ES-I3 (cell line): Measurements from ENCODE around the gene CALR3.
"Not testable (repeated sequence)": the region's sequence is repeated elsewhere in the genome, so short reads cannot be mapped to it uniquely, and the experiment has no call there.

ENCODE experiments used
- H3K36me3 ChIP-seq: 2 replicates; pipeline ENCODE4 v1.6.1; 2013; ENCODE audit warnings: mild to moderate bottlenecking, low read length, control low read depth, moderate library complexity; ENCODE audit not compliant: insufficient read depth
- H3K4me1 ChIP-seq: 2 replicates; pipeline ENCODE4 v1.6.1; 2013; ENCODE audit warnings: mild to moderate bottlenecking, control low read depth, low read length; ENCODE audit not compliant: insufficient read depth
- H3K9ac ChIP-seq: 2 replicates; pipeline ENCODE4 v1.6.1; 2013; ENCODE audit warnings: low read depth, mild to moderate bottlenecking, low read length, moderate library complexity
- H3K9me3 ChIP-seq: 2 replicates; pipeline ENCODE4 v1.6.1; 2013; ENCODE audit warnings: mild to moderate bottlenecking, low read length, moderate library complexity; ENCODE audit not compliant: control insufficient read depth, insufficient read depth

CALR3 gene

DNA sequence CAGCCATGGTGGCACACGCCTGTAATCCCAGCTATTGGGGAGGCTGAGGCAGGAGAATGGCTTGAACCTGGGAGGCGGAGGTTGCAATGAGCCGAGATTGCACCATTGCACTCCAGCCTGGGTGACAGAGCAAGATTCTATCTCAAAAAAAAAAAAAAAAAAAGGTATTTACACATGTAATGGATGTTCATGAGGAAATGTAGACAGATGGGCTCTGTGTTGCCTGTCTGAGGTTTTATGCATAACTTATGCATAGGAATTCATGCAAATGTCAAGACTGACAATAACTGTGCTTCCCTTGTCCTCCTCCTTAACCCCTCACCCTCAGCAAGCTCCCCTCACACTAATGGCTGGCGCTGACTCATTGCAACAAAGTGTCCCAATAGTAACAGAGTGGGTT lies 9.5 kb downstream of the CALR3 start:
- not testable (repeated sequence) for H3K9me3 ChIP-seq, H3K9ac ChIP-seq, H3K4me1 ChIP-seq, H3K36me3 ChIP-seq

DNA sequence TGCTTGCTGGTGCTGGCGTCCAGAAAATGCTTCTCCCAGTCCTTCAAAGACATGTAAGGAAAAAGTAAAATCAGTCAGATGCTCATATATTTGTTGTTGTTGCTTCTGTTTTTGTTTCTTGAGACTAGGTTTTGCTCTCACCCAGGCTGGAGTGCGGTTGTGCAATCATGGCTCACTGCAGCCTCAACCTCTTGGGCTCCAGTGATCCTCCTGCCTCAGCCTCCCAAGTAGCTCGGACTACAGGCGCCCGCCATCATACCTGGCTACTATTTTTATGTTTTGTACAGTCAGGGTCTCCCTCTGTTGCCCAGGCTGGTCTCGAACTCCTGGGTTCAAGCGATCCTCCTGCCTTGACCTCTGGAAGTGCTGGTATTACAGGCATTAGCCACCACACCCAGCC lies 13.2 kb downstream of the CALR3 start:
- H3K36me3 ChIP-seq = no peaks in the 10 kb centered on the region
- H3K9me3 ChIP-seq = no peaks in the 10 kb centered on the region
- no peak overlapping the region for H3K9ac ChIP-seq
- H3K4me1 ChIP-seq = 0 out of 2 replicates have a peak, but pooled peaks cover 4% of the 10 kb centered on the region

DNA sequence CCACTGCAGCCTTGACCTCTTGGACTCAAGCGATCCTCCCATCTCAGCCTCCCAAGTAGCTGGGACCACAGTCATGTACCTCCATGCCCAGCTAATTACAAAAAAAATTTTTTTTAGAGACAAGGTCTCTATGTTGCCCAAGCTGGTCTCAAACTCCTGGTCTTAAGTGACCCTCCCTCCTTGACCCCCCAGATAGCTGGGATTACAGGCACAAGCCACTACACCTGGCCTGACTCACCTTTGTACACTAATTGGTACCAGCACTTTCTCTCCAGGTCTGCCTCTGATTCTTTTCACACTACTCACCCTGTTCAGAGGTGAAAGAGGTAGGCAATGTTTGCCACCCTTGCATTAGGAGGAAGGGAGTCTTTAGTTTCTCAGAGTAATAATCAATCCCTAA lies 18.7 kb downstream of the CALR3 start:
- no peaks in the 10 kb centered on the region for H3K4me1 ChIP-seq
- H3K9ac ChIP-seq = no peak overlapping the region
- H3K36me3 ChIP-seq = no peaks in the 10 kb centered on the region
- H3K9me3 ChIP-seq = no peaks in the 10 kb centered on the region; the same call in 1 of the 2 replicates

DNA sequence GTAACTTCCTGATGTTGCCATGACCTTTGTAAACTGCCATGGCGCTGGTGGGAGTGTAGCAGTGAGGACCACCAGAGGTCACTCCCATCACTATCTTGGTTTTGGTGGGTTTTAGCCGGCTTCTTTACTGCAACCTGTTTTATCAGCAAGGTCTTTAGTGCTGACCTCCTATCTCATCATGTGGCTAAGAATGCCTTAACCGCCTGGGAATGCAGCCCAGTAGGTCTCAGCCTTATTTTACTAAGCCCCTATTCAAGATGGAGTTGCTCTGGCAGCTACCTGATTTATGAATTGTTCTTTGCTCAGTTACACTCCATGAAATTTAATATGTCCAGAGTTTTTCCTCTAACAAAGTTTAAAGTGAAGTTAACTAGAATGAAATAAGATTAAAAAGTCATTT lies 19.6 kb downstream of the CALR3 start:
- no peaks in the 10 kb centered on the region for H3K36me3 ChIP-seq
- H3K4me1 ChIP-seq = no peaks in the 10 kb centered on the region
- no peaks in the 10 kb centered on the region; the same call in 1 of the 2 replicates for H3K9me3 ChIP-seq
- H3K9ac ChIP-seq = no peak overlapping the region

DNA sequence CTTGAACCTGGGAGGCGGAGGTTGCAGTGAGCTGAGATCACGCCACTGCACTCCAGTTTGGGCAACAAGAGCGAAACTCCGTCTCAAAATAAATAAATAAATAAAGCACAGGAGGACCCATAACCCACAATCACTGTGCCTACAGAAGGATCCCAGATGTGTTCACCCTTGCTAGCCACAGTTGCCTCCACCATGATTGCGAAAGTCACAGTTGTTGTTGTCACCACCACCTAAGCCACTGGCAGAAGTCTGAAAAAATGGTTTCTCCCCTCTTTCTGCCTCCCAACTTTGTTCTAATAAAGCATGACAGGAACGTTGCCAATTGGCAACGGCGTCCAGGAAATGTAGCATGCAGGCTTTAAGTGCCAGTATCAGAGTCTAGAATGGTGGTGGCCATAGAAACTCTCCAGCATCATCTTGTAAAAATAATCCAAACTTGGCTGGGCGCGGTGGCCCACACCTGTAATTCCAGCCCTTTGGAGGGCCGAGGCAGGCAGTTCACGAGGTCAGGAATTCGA lies 22.0 kb downstream of the CALR3 start:
- Histone ChIP-seq H3K4me1 (peaks cover 6% of the 10 kb centered on the region; the same call in 1 of the 2 replicates), H3K9ac (no peak overlapping the region), H3K9me3 (no peaks in the 10 kb centered on the region; the same call in 1 of the 2 replicates), H3K36me3 (no peaks in the 10 kb centered on the region)

DNA sequence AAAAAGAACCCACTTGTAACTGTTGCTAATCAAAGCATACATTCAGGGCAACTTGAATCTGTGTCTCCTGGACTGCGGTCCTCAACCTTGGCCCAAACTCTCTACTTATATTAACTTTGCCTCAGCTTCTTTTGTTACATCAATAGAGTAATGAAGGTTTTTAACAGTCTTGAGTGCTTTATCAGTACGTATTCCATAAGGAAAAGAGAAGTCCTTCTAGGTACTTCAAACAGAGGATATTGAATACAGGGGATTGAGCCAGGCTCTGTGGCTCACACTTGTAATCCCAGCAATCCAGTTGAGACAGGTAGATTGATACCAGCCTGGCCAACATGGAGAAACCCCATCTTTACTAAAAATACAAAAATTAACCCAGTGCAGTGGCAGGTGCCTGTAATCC lies 23.0 kb downstream of the CALR3 start:
- H3K36me3 ChIP-seq = no peaks in the 10 kb centered on the region
- peaks cover 6% of the 10 kb centered on the region; the same call in 1 of the 2 replicates for H3K4me1 ChIP-seq
- no peaks in the 10 kb centered on the region; the same call in 1 of the 2 replicates for H3K9me3 ChIP-seq
- no peak overlapping the region for H3K9ac ChIP-seq

DNA sequence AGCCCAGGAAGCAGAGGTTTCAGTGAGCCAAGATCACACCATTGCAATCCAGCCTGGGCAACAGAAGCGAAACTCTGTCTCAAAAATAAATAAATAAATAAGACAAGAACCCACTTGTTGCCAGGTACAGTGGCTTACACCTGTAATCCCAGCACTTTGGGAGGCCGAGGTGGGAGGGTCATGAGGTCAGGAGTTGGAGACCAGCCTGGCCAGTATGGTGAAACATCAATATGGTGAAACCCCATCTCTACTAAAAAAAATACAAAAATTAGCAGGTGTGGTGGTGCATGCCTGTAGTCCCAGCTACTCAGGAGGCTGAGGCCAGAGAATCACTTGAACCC lies 23.4 kb downstream of the CALR3 start:
- not testable (repeated sequence) for H3K36me3 ChIP-seq, H3K4me1 ChIP-seq, H3K9me3 ChIP-seq
- peak overlapping the region; percentile 90; the same call in 1 of the 2 replicates for H3K9ac ChIP-seq

DNA sequence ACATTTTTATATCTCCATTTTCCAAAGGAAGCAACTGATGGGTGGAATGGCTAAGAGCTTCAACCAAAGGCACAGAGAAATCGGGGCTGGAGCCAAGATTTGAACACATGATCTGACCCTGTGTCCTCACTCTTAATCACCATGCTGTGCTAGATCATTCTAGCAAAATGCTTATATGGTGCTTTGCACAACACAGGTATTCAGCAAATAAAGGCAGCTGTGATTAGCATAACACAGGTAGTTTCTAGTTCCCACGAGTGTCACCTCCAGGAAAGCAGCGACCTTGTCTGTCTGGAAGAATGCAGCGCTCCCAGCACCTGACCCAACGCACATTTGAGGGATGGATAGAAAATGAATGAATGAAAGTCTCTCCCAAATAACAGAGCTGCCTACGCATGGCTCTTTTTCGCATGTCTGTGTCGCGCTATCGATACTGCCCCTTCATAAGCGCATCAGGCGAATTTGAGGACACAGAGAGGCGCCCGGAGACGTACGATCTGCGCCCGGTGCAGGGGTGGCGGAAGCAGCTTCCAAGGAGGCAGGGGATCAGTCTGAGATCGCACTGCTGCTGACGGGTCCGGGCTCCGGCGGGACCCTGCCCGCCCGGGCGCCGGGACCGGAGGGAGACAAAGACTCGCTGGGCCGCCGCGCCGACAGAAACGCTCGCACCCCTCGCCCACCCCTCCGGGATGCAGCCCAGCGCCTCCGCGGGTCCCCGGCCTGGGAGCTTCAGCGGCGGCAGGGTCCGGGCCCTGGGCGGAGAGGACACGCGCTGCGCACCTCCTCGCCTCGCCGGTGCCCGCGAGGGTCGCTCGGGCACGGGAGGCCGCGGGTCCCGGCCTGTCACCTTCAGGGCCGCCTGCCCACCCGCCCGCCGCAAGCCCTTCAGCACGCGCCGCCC lies 24.8 kb downstream of the CALR3 start:
- Histone ChIP-seq H3K4me1 (peaks cover 6% of the 10 kb centered on the region; the same call in 1 of the 2 replicates), H3K9ac (peak overlapping the region; percentile 90), H3K36me3 (no peaks in the 10 kb centered on the region), H3K9me3 (no peaks in the 10 kb centered on the region; the same call in 1 of the 2 replicates)

DNA sequence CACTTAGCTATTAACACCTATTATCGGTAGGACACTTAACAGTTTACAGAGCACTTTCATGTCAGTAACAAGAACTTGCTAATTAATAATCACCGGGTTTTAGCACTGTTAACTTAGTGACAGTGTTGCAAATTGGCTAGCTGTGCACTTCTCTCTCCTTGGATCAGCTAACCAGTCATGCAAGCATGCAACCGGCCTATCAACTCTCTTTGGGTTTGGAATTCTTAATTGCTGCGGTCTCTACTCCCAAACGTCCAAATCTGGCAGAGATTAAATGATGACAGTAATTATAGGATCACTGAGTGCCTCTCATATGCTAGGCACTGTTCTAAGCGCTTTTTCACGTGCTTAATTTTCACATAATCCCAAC lies 25.4 kb downstream of the CALR3 start:
- Histone ChIP-seq H3K36me3 (no peaks in the 10 kb centered on the region), H3K9me3 (no peaks in the 10 kb centered on the region; the same call in 1 of the 2 replicates), H3K4me1 (peaks cover 6% of the 10 kb centered on the region; the same call in 1 of the 2 replicates), H3K9ac (peak overlapping the region; percentile 90; the same call in 1 of the 2 replicates)

DNA sequence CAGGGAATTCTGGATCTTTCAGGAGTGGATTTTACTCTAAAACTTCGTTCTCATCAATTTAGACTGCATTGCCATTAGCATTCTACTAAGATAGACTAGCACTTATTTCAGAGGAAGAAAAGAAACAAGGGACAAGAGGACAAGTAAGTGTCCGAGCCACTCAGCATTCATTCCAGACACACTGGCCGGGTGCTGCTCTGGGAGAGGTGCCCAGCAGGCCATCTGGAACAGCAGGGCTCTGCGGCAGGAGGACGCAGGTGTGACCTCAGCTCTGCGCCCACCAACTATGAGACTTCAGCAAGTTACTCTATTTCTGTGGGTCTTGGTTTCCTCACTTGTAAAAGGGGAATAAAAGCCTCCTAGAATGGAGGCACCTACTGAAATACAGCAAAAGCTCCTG lies 28.4 kb downstream of the CALR3 start:
- Histone ChIP-seq H3K4me1 (peaks cover 13% of the 10 kb centered on the region), H3K9me3 (no peaks in the 10 kb centered on the region), H3K36me3 (no peaks in the 10 kb centered on the region), H3K9ac (no peak overlapping the region)

DNA sequence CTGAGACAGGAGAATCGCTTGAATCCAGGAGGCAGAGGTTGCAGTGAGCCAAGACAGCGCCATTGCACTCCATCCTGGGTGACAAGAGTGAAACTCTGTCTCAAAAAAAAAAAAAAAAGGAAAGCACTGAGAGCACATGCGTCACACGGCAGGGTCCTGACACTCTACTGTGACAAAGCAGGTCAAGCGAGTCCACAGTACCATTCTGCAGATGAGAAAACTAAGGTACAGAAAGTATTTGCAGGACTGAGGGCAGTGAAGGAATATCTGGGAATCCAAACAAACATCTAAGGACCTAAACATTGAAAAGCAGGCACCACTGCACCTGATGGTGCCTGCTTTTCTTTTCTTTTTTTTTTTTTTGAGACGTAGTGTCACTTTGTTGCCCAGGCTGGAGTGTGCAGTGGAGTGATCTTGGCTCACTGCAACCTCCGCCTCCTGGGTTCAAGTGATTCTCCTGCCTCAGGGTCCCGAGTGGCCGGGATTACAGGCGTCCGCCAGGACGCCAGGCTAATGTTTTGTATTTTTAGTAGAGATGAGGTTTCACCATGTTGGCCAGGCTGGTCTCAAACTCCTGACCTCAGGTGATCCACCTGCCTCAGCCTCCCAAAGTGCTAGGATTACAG lies 29.1 kb downstream of the CALR3 start:
- H3K9ac ChIP-seq, H3K36me3 ChIP-seq, H3K9me3 ChIP-seq: not testable (repeated sequence)
- H3K4me1 ChIP-seq = peaks cover 13% of the 10 kb centered on the region

DNA sequence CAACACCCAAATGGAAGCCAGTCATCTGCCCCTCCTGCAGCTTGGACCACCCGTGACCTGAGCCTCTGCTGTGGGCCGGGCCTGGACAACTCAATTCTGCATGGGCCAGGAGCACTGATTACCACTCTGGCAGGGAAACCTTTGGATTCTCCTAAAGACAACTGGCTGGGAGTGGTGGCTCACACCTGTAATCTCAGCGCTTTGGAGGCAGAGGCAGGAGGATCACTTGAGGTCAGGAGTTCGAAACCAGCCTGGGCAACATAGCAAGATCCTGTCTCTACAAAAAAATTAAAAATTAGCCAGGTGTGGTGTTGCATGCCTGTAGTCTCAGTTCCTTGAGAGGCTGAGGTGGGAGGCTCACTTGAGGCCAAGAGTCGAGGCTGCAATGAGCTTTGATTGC lies 30.7 kb downstream of the CALR3 start:
- no peak overlapping the region for H3K9ac ChIP-seq
- H3K36me3 ChIP-seq = no peaks in the 10 kb centered on the region
- H3K4me1 ChIP-seq = peaks cover 7% of the 10 kb centered on the region; the same call in 1 of the 2 replicates
- no peaks in the 10 kb centered on the region for H3K9me3 ChIP-seq

DNA sequence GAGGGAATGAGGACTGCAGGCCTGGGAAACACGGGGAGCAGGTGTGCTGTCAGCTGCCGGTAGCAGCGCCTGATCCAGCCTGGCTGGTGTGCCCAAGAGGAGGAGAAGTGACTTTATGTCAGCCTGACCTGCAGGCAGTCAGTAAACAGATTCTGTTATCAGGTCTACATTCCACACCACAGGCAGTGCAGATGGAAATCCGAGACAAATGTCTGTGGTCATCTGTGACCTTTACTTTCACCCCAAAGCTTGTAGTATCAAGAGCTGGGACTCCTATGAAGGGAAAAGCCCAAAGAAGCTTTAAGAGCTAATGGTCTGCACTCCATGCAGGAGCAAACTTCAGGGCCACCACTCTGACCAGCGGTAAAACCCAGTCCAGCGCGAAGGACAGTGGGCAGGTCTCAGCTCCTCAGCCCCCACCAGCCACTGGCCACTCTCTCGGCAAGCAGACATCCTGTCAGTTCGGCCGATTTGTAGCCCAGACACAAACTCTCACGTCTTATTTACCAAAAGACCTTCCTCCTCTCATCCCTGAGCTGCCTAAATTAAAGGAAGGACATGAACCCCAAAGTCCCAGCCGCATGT lies 31.9 kb downstream of the CALR3 start:
- Histone ChIP-seq H3K4me1 (peaks cover 16% of the 10 kb centered on the region), H3K9ac (no peak overlapping the region), H3K36me3 (no peaks in the 10 kb centered on the region), H3K9me3 (no peaks in the 10 kb centered on the region)

DNA sequence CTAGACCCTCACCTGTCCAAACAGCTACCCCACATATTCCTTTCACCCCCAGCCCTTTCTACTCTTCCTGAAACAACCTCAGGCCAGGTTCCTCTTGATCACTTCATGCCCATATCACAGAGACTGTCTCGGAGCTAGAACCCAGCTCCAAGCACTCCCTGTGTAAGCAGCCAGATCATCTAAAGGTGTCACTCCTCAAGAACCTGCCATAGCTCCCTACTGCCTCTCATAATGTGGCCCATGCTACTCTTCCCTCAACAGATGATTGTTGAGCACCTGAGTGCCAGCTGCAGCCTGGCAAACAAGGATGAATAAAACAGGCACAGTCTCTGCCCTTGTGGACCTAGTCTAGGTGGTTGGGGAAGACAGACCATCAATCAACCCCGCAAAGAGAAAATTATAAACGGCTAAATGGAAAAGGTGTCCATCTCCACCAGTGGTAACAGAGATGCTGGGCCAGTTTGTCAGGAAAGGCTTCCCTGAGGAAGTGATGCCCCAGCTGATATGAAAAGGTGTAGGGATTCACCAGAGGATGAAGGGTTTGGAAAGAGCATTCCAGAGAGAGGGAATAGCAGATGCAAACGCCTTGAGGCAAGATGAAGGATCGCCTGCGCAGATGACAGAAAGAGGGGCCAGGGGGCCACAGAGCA lies 32.5 kb downstream of the CALR3 start:
- Histone ChIP-seq H3K9me3 (no peaks in the 10 kb centered on the region), H3K9ac (no peak overlapping the region), H3K4me1 (peaks cover 21% of the 10 kb centered on the region), H3K36me3 (no peaks in the 10 kb centered on the region)
